ENCODE results near the gene PVALEF. TPM values are rescaled to one million over a fixed set of nuclear protein-coding genes. Genes with fewer than 3 reads are reported as not detected.
A peak's percentile ranks its signal among the peaks of the same experiment; 100 is the strongest.

The PVALEF gene
- total RNA-seq, 1 donor from 2014 or later = not detected

DNA sequence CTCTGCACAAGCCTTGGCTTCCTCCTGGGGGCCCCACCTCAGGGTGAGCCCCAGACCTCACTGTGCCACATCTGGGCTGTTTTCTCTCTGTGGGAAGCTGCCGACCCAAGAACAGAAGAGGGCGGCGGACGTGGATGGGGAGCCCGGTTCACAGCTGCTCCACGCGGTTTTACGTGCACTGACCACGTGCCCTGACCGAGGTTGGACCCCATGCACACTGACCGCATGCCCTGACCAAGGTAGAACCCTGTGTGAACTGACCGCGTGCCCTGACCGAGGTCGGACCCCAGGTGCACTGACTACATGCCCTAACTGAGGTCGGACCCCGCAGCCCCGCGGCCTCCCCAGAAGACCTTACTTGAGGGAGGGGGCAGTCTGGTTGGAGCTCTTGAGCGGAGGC is 37.8 kb downstream of the PVALEF start:
- H3K4me3 Mint-ChIP-seq = no peak overlapping the region
- DNase-seq = no peak
- intact Hi-C loops (cut with micrococcal nuclease) = no loop called here
- peaks cover 3% of the 10 kb centered on the region for H3K4me1 Mint-ChIP-seq
- no peaks in the 10 kb centered on the region for H3K27me3 Mint-ChIP-seq
- no peaks in the 10 kb centered on the region for H3K36me3 Mint-ChIP-seq (ENCODE audit: low read depth)
- H3K9me3 Mint-ChIP-seq = no peaks in the 10 kb centered on the region
- no peak overlapping the region for H3K27ac Mint-ChIP-seq

DNA sequence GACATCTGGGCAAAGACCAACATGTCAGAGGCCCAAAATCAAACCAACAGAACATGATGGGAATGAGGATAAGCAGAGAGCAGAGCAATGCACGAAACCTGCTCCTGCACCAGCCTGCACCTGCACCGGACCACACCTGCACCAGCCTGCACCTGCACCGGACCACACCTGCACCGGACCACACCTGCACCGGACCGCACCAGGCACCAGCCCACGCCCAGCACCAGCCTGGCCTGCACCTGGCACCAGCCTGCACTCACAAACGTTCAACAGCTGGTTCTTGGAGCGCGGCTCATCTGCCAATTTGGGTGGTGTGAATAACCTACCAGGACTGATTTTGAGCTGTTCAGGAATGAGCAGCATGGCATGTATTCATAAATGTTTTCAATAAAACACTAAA is 39.3 kb downstream of the PVALEF start:
- Mint-ChIP-seq H3K4me3 (no peak overlapping the region), H3K27me3 (no peaks in the 10 kb centered on the region), H3K27ac (no peak overlapping the region), H3K4me1 (peaks cover 3% of the 10 kb centered on the region), H3K36me3 (ENCODE audit: low read depth) (no peaks in the 10 kb centered on the region), H3K9me3 (no peaks in the 10 kb centered on the region)
- intact Hi-C loops (cut with micrococcal nuclease) = no loop called here
- DNase-seq = no peak

GRCh38 chr17:81206166-81206565 is 40.9 kb downstream of the PVALEF start:
- Mint-ChIP-seq H3K9me3 (no peaks in the 10 kb centered on the region), H3K4me3 (no peak overlapping the region), H3K27me3 (no peaks in the 10 kb centered on the region), H3K36me3 (ENCODE audit: low read depth) (no peaks in the 10 kb centered on the region), H3K27ac (no peak overlapping the region), H3K4me1 (peaks cover 3% of the 10 kb centered on the region)
- no peak for DNase-seq
- intact Hi-C loops (cut with micrococcal nuclease) = no loop called here

- H3K27ac Mint-ChIP-seq = no peak overlapping the region
- intact Hi-C loops (cut with micrococcal nuclease) = no loop called here
- peaks cover 3% of the 10 kb centered on the region for H3K4me1 Mint-ChIP-seq
- DNase-seq = no peak
- H3K4me3 Mint-ChIP-seq = no peak overlapping the region
- no peaks in the 10 kb centered on the region for H3K27me3 Mint-ChIP-seq
- H3K9me3 Mint-ChIP-seq = no peaks in the 10 kb centered on the region
- H3K36me3 Mint-ChIP-seq (ENCODE audit: low read depth) = no peaks in the 10 kb centered on the region
Measured at GRCh38 chr17:81206657-81207056, 41.4 kb downstream of the PVALEF start.

DNA sequence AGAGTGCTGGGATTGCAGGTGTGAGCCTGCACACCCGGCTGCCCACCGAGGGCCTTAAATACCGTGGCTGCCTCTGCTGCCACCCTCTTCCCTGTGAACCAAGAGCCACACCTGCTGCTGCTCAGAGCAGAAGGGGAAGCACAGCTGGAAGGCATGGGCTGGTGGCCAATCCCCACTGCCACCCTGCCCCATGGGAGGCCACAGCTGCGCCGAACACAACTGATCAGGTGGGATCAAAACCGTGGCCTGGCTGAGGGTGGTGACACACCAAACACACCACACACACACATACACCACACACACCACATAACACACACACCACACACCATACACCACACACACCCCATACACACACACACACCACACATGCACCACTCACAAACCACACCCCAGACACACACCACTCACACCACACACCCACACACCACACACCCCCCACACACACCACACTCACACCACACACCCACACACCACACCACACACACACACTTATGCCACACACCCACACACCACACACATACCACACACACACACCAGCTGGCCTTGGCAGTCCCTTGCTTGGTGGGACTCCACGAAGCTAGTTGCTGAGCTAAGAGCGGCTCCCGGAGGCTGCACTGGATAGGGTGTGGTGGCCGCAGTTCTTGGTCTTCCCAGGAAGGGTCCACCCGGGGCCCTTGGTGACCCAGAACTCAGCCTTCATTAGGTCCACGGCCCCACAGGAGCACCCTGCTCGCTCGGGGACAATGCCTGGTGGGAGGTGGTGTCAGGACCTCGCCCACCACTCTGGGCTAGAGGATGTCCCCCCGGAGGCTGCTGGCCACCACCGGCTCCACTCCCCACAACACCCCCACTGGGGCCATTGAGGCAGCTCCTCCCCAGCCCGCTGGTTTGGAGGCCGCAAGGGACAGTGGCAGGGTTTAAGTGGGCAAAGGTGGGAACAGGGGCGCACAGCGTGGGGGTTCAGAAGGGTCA is 42.6 kb downstream of the PVALEF start:
- Mint-ChIP-seq H3K27me3 (no peaks in the 10 kb centered on the region), H3K4me1 (peaks cover 3% of the 10 kb centered on the region), H3K36me3 (ENCODE audit: low read depth) (no peaks in the 10 kb centered on the region), H3K4me3 (no peak overlapping the region), H3K27ac (peak overlapping the region; percentile 19), H3K9me3 (no peaks in the 10 kb centered on the region)
- no peak for DNase-seq
- intact Hi-C loops (cut with micrococcal nuclease) = no loop called here

GRCh38 chr17:81208651-81209050 is 43.3 kb downstream of the PVALEF start:
- no peak overlapping the region for H3K4me3 Mint-ChIP-seq
- H3K9me3 Mint-ChIP-seq = no peaks in the 10 kb centered on the region
- no peak for DNase-seq
- intact Hi-C loops (cut with micrococcal nuclease) = no loop called here
- H3K4me1 Mint-ChIP-seq = peaks cover 3% of the 10 kb centered on the region
- no peak overlapping the region for H3K27ac Mint-ChIP-seq
- no peaks in the 10 kb centered on the region for H3K36me3 Mint-ChIP-seq (ENCODE audit: low read depth)
- no peaks in the 10 kb centered on the region for H3K27me3 Mint-ChIP-seq

DNA sequence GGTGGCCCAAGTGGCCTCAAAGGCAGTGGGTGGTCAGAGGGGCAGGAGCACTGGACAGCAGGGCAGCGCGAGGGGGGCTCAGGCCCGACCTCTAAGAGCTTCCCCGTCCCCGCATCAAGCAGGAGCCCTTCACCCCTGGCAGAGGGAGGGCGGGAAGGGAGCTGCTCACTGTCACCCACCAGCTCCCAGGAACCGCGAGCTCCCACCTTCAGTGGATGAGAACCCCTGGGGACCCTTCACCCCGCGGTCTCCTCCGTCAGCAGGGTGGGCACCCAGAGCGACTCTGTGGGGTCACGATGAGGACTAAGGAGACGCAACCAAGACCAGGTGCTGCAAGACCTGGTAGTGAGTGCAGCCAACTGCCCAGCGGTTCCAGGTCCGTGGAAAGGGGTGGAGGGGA is 43.8 kb downstream of the PVALEF start:
- Mint-ChIP-seq H3K9me3 (no peaks in the 10 kb centered on the region), H3K4me3 (no peak overlapping the region), H3K4me1 (peaks cover 3% of the 10 kb centered on the region), H3K36me3 (ENCODE audit: low read depth) (no peaks in the 10 kb centered on the region), H3K27me3 (no peaks in the 10 kb centered on the region), H3K27ac (no peak overlapping the region)
- DNase-seq = no peak
- intact Hi-C loops (cut with micrococcal nuclease) = no loop called here

DNA sequence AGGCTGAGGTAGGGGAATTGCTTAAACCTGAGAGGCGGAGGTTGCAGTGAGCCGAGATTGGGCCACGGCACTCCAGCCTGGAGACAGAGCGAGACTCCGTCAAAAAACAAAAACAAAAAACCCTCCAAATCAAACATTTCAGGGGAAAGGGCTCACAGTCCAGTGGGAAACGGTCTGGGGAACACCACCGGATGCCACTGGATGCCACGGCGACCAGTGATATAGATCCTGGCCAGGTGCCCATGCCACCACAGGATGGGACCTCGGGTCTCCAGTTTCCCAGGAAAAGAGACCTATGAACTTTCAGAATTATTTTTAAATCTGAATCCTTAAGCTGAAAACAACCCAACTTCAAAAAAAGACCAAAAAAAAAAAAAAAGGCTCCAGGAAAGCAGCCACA is 45.2 kb downstream of the PVALEF start:
- DNase-seq = no peak
- Mint-ChIP-seq H3K4me1 (peaks cover 3% of the 10 kb centered on the region), H3K27me3 (no peaks in the 10 kb centered on the region), H3K36me3 (ENCODE audit: low read depth) (no peaks in the 10 kb centered on the region), H3K27ac (no peak overlapping the region), H3K9me3 (no peaks in the 10 kb centered on the region), H3K4me3 (no peak overlapping the region)
- intact Hi-C loops (cut with micrococcal nuclease) = no loop called here

- intact Hi-C loops (cut with micrococcal nuclease) = no loop called here
- no peak for DNase-seq
- no peaks in the 10 kb centered on the region for H3K27me3 Mint-ChIP-seq
Measured at GRCh38 chr17:81210868-81211267, 45.6 kb downstream of the PVALEF start.

GRCh38 chr17:81212365-81212764 is 47.1 kb downstream of the PVALEF start:
- Mint-ChIP-seq H3K27ac (no peak overlapping the region), H3K27me3 (no peaks in the 10 kb centered on the region), H3K9me3 (no peaks in the 10 kb centered on the region), H3K4me3 (no peak overlapping the region), H3K4me1 (peaks cover 3% of the 10 kb centered on the region), H3K36me3 (ENCODE audit: low read depth) (no peaks in the 10 kb centered on the region)
- no peak for DNase-seq
- intact Hi-C loops (cut with micrococcal nuclease) = no loop called here

More at GRCh38 chr17:81210868-81211267, 45.6 kb downstream of the PVALEF start:
- H3K9me3 Mint-ChIP-seq = no peaks in the 10 kb centered on the region
- no peaks in the 10 kb centered on the region for H3K36me3 Mint-ChIP-seq (ENCODE audit: low read depth)
- H3K4me1 Mint-ChIP-seq = peaks cover 3% of the 10 kb centered on the region
- H3K27ac Mint-ChIP-seq = no peak overlapping the region
- H3K4me3 Mint-ChIP-seq = no peak overlapping the region

- DNase-seq = no peak
- intact Hi-C loops (cut with micrococcal nuclease) = no loop called here
- H3K27me3 Mint-ChIP-seq = no peaks in the 10 kb centered on the region
- no peaks in the 10 kb centered on the region for H3K9me3 Mint-ChIP-seq
- H3K4me1 Mint-ChIP-seq = no peaks in the 10 kb centered on the region
- no peak overlapping the region for H3K4me3 Mint-ChIP-seq
- H3K27ac Mint-ChIP-seq = no peak overlapping the region
- no peaks in the 10 kb centered on the region for H3K36me3 Mint-ChIP-seq (ENCODE audit: low read depth)
Measured at GRCh38 chr17:81213978-81214377, 48.7 kb downstream of the PVALEF start.

GRCh38 chr17:81217491-81217890 is 52.2 kb downstream of the PVALEF start:
- no peaks in the 10 kb centered on the region for H3K27me3 Mint-ChIP-seq
- H3K36me3 Mint-ChIP-seq (ENCODE audit: low read depth) = no peaks in the 10 kb centered on the region
- DNase-seq = no peak
- intact Hi-C loops (cut with micrococcal nuclease) = no loop called here
- no peaks in the 10 kb centered on the region for H3K9me3 Mint-ChIP-seq
- H3K4me3 Mint-ChIP-seq = no peak overlapping the region
- H3K4me1 Mint-ChIP-seq = peaks cover 5% of the 10 kb centered on the region
- H3K27ac Mint-ChIP-seq = no peak overlapping the region

GRCh38 chr17:81218459-81218858 is 53.2 kb downstream of the PVALEF start:
- Mint-ChIP-seq H3K27me3 (no peaks in the 10 kb centered on the region), H3K9me3 (no peaks in the 10 kb centered on the region), H3K27ac (no peak overlapping the region), H3K4me1 (peaks cover 7% of the 10 kb centered on the region), H3K4me3 (no peak overlapping the region), H3K36me3 (ENCODE audit: low read depth) (no peaks in the 10 kb centered on the region)
- intact Hi-C loops (cut with micrococcal nuclease) = no loop called here
- DNase-seq = no peak

DNA sequence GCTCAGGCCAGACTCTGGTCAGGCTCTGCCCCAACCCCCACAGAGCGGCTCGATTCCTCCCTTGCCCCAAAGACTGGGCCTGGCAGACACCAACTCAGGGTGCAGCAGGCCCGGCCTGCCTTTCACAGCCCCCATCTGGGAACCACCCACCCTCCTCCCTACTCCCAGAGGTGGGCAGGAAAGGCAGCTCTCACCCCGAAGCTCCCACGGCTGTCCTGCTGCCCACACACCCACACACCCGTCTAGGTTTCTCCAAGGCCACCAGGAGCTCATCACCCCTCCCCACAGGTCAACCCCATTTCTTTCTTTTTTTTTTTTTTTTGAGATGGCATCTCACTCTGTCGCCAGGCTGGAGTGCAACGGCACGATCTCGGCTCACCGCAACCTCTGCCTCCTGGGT is 53.7 kb downstream of the PVALEF start:
- Mint-ChIP-seq H3K27ac (no peak overlapping the region), H3K4me1 (peaks cover 11% of the 10 kb centered on the region), H3K36me3 (ENCODE audit: low read depth) (no peaks in the 10 kb centered on the region), H3K9me3 (no peaks in the 10 kb centered on the region), H3K27me3 (peaks cover 2% of the 10 kb centered on the region), H3K4me3 (no peak overlapping the region)
- no peak for DNase-seq
- intact Hi-C loops (cut with micrococcal nuclease) = no loop called here
